Activated naive CD8-positive, alpha-beta T cell treated with anti-CD3 and anti-CD28 coated beads, Interleukin-2, amount 50 U/mL, for 16 hours (primary cell): Measurements from ENCODE around the gene MANSC4.

Experiments used
- DNase-seq: peaks from one replicate; pipeline ENCODE4 v3.0.0-alpha.2; 2020; ENCODE audit warnings: low read depth, low spot score

Gene MANSC4

GRCh38 chr12:27800819-27801218 is 20.8 kb upstream of the MANSC4 start:
- DNase-seq = no peak

GRCh38 chr12:27797301-27798025 is 17.4 kb upstream of the MANSC4 start:
- no peak for DNase-seq

- DNase-seq = no peak
Observed at GRCh38 chr12:27796128-27796527, 16.1 kb upstream of the MANSC4 start.

GRCh38 chr12:27794818-27795584 is 15.0 kb upstream of the MANSC4 start:
- DNase-seq = no peak

GRCh38 chr12:27790179-27790578 is 10.1 kb upstream of the MANSC4 start:
- DNase-seq = no peak

- DNase-seq = no peak
Observed at GRCh38 chr12:27787559-27787958, 7.5 kb upstream of the MANSC4 start.

GRCh38 chr12:27785882-27786570 is 6.0 kb upstream of the MANSC4 start:
- no peak for DNase-seq

GRCh38 chr12:27782481-27782880 is 2.4 kb upstream of the MANSC4 start:
- DNase-seq = no peak

GRCh38 chr12:27781680-27782079 is 1.6 kb upstream of the MANSC4 start:
- DNase-seq = no peak

GRCh38 chr12:27780612-27781408 is 774 bp upstream of the MANSC4 start:
- no peak for DNase-seq

GRCh38 chr12:27779416-27779919 is 568 bp downstream of the MANSC4 start:
- no peak for DNase-seq

GRCh38 chr12:27778206-27778605 is 1.8 kb downstream of the MANSC4 start:
- no peak for DNase-seq

- DNase-seq = no peak
Observed at GRCh38 chr12:27777141-27777540, 2.9 kb downstream of the MANSC4 start.

- DNase-seq = no peak
Observed at GRCh38 chr12:27772328-27773049, 7.5 kb downstream of the MANSC4 start.

- DNase-seq = no peak
Observed at GRCh38 chr12:27771481-27772327, 8.3 kb downstream of the MANSC4 start.

- no peak for DNase-seq
Observed at GRCh38 chr12:27769142-27769673, 10.8 kb downstream of the MANSC4 start.

- DNase-seq = no peak
Observed at GRCh38 chr12:27766587-27766986, 13.4 kb downstream of the MANSC4 start.

GRCh38 chr12:27762757-27763156 is 17.3 kb downstream of the MANSC4 start:
- DNase-seq = no peak

GRCh38 chr12:27756670-27757195 is 23.3 kb downstream of the MANSC4 start:
- no peak for DNase-seq
